GM12878 (cell line): ENCODE data around the gene RCAN2. TPM values are rescaled to one million over a fixed set of nuclear protein-coding genes. Genes with fewer than 3 reads are reported as not detected.

ENCODE experiments used
- ATAC-seq: fragments of 200-7000 bp; cut with Tn5 transposase; 3 replicates; pipeline ENCODE4 v1.9.1; 2020; ENCODE audit warnings: mild to moderate bottlenecking, moderate library complexity
- BruUV-seq: library from RNA; stranded (reverse); fragments of 400-500 nt; replicated peaks from 2 replicates; lab custom pipeline; 2021; lab: Mats Ljungman, UMichigan
- CTCF ChIA-PET: fragments of 300-600 bp; sonication (Branson Sonifier 250); formaldehyde crosslinking; extraction: SDS; loops from one replicate; lab custom pipeline; 2021; ENCODE audit warnings: inconsistent platforms; lab: Yijun Ruan, JAX
- POLR2A ChIA-PET: fragments of 350-600 bp; formaldehyde crosslinking; extraction: SDS; loops from one replicate; lab custom pipeline; 2021; ENCODE audit warnings: inconsistent platforms; lab: Charles Lee
- RAD21 ChIA-PET: fragments of 300-600 bp; sonication (Branson Sonifier 250); formaldehyde crosslinking; loops from one replicate; lab custom pipeline; 2023; ENCODE audit warnings: antibody characterized with exemption; ENCODE audit not compliant: unreplicated experiment; lab: Charles Lee
- SMC1A ChIA-PET: fragments of 300-600 bp; sonication (Branson Sonifier 250); formaldehyde crosslinking; loops from one replicate; lab custom pipeline; 2023; ENCODE audit not compliant: unreplicated experiment, uncharacterized antibody; lab: Charles Lee
- DNase-seq: peaks from one replicate; pipeline ENCODE4 v3.0.0-alpha.2; 2011; ENCODE audit warnings: low read depth, low spot score
- FAIRE-seq: peaks from 3 replicates; lab custom pipeline; 2011; peaks lifted over from hg19 to GRCh38; lab: Jason Lieb, UNC
- H2AFZ ChIP-seq: 2 replicates; pipeline ENCODE4 v1.6.0; 2011; ENCODE audit warnings: low read depth, low read length, control low read depth; ENCODE audit not compliant: control insufficient read depth
- H3K27ac ChIP-seq: 2 replicates; pipeline ENCODE4 v1.5.1; 2011; ENCODE audit warnings: control low read depth; ENCODE audit not compliant: control insufficient read depth, insufficient read depth
- H3K27me3 ChIP-seq, 2 experiments: replicated peaks in 1 of 2; 2 replicates each; pipeline versions ENCODE4 v1.6.0 to v1.6.1; 2011; ENCODE audit warnings: low read length in 1 of 2; ENCODE audit not compliant: control insufficient read depth in 2 of 2, insufficient read depth in 2 of 2
- H3K36me3 ChIP-seq, 2 experiments: 2 replicates each; pipeline ENCODE4 v1.5.1; 2011; ENCODE audit warnings: low read length in 1 of 2; ENCODE audit not compliant: control insufficient read depth in 2 of 2, insufficient read depth in 2 of 2
- H3K4me1 ChIP-seq: 2 replicates; pipeline ENCODE4 v1.6.1; 2011; ENCODE audit warnings: mild to moderate bottlenecking, low read length, moderate library complexity, mixed read lengths; ENCODE audit not compliant: control insufficient read depth, insufficient read depth
- H3K4me2 ChIP-seq: 2 replicates; pipeline ENCODE4 v1.6.0; 2011; ENCODE audit warnings: control low read depth; ENCODE audit not compliant: control insufficient read depth, insufficient read depth
- H3K4me3 ChIP-seq: fragments of 200-600 bp; sonication (generic); 2 replicates; pipeline ENCODE4 v1.5.1; 2016
- H3K79me2 ChIP-seq: 2 replicates; pipeline ENCODE4 v1.6.0; 2011; ENCODE audit warnings: low read length; ENCODE audit not compliant: control insufficient read depth, insufficient read depth
- H3K9ac ChIP-seq: 2 replicates; pipeline ENCODE4 v1.8.0; 2011; ENCODE audit warnings: low read length, control low read depth, mixed read lengths; ENCODE audit not compliant: control insufficient read depth, insufficient read depth
- H3K9me3 ChIP-seq: replicated peaks from 3 replicates; pipeline ENCODE4 v1.5.1; 2011; ENCODE audit warnings: mild to moderate bottlenecking, low read length; ENCODE audit not compliant: control insufficient read depth, insufficient read depth
- H4K20me1 ChIP-seq: 2 replicates; pipeline ENCODE4 v1.6.0; 2011; ENCODE audit not compliant: control insufficient read depth, insufficient read depth
- CHD1 ChIP-seq: IDR thresholded peaks from 2 replicates; pipeline ENCODE4 v1.6.1; 2012; ENCODE audit warnings: low read depth, low read length, improper control_type of control experiment
- WRNIP1 ChIP-seq: IDR thresholded peaks from 2 replicates; pipeline ENCODE4 v1.6.1; 2011; ENCODE audit warnings: low read depth, low read length, improper control_type of control experiment, borderline replicate concordance
- WGBS: methylation state at CpG from one replicate; pipeline ENCODE4 v1.1.6; 2016; ENCODE audit warnings: low lambda C conversion rate; ENCODE audit not compliant: insufficient replicate concordance, insufficient coverage; ENCODE audit errors: missing lambda C conversion rate; 5-methylcytosine and 5-hydroxymethylcytosine counted together
- in situ Hi-C: fragments of 300-500 bp; cut with MboI; formaldehyde crosslinking; loops from 9 replicates; pipeline ENCODE4 v1.14.3; 2018; ENCODE audit warnings: mixed read lengths
- intact Hi-C: fragments of 100-400 bp; cut with micrococcal nuclease; formaldehyde crosslinking; loops from one replicate; pipeline ENCODE4 v1.14.2; 2022; ENCODE audit not compliant: unreplicated experiment
- polyA plus RNA-seq, 11 experiments: library from polyadenylated mRNA; depleted of rRNA in 4 of 11; unstranded in 6 of 11; stranded (reverse) in 5 of 11; fragments of >200 nt; fragmentation: Nextera tagmentation in 4 of 11; fragmentation: Illumina TruSeq in 1 of 11; extraction: Ambion mirVana in 4 of 11; extraction: Trizol in 1 of 11; gene quantifications; 1 replicate in 1 of 11; 2 replicates in 10 of 11; pipeline versions ENCODE4 v1.2.1 to v1.2.3, GENCODE V29; 2011 to 2016; ENCODE audit warnings: inconsistent platforms in 2 of 11, missing spikeins in 2 of 11, low read depth in 1 of 11
- total RNA-seq, 4 experiments: library from RNA; depleted of rRNA in 3 of 4; stranded (reverse); fragments of >200 nt in 3 of 4; fragmentation: Illumina TruSeq in 1 of 4; extraction: Trizol in 1 of 4; gene quantifications; 2 replicates each; pipeline versions ENCODE4 v1.2.1 to v1.2.3, GENCODE V29; 2013 to 2021
- TF ChIP-seq, protein P1 (sequence below): fragments of 450-650 bp; formaldehyde crosslinking; IDR thresholded peaks from 2 replicates; pipeline ENCODE4 v1.4.0; 2020; ENCODE audit warnings: mild to moderate bottlenecking, moderate library complexity

The RCAN2 gene
- total and polyA plus RNA-seq, 10 of the 15 experiments (the other 5 are each of a cell fraction or from before 2014, with no cell fraction given): 0.06 TPM; not detected in 9

DNA sequence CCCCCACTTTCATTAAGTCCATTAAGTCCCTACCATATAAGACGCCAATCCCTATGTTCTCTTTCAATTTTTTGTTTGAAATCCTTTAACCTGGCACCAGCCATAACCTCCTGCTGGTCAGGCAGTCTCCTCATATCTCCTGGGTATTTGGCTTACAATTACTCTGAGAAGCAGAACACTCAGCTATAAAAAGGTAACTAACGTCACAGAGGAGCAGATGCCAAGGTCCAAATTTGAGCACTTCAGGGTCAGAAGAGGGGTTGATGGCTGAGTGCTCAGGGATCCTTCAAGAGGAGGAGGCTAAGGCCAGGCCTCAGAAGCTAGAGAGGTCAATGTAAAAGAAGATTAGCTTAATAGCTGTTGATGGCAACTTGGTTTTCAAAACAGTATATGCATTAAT is 22.3 kb upstream of the RCAN2 start:
- RAD21 ChIA-PET: no interaction called here
- no peak for ATAC-seq
- in situ Hi-C loops: no loop called here

More for the DNA sequence above, 22.3 kb upstream of the RCAN2 start:
- ChIA-PET CTCF (no interaction called here), POLR2A (no interaction called here), SMC1A (interaction anchor here (1.0 kb wide), 1 partner anchor 49 kb away, joined by 3 read pairs; no protein-coding TSS in a partner anchor)
- FAIRE-seq (no peak), DNase-seq (no peak)
- H3K36me3 ChIP-seq: no peaks in the 10 kb centered on the region
- H3K4me3 ChIP-seq: no peak overlapping the region
- 56% methylated on average over 2 of the region's 2 CpGs for WGBS
- no peak overlapping the region for H3K9ac ChIP-seq
- no peak overlapping the region for H3K27ac ChIP-seq
- no peaks in the 10 kb centered on the region for H4K20me1 ChIP-seq
- H3K79me2 ChIP-seq: no peaks in the 10 kb centered on the region
- no TSS peak for BruUV-seq
- H2AFZ ChIP-seq: no peak overlapping the region
- no peaks in the 10 kb centered on the region for H3K9me3 ChIP-seq
- TF ChIP-seq WRNIP1: no peak
- TF ChIP-seq CHD1: no peak
- TF ChIP-seq, protein P1, sequence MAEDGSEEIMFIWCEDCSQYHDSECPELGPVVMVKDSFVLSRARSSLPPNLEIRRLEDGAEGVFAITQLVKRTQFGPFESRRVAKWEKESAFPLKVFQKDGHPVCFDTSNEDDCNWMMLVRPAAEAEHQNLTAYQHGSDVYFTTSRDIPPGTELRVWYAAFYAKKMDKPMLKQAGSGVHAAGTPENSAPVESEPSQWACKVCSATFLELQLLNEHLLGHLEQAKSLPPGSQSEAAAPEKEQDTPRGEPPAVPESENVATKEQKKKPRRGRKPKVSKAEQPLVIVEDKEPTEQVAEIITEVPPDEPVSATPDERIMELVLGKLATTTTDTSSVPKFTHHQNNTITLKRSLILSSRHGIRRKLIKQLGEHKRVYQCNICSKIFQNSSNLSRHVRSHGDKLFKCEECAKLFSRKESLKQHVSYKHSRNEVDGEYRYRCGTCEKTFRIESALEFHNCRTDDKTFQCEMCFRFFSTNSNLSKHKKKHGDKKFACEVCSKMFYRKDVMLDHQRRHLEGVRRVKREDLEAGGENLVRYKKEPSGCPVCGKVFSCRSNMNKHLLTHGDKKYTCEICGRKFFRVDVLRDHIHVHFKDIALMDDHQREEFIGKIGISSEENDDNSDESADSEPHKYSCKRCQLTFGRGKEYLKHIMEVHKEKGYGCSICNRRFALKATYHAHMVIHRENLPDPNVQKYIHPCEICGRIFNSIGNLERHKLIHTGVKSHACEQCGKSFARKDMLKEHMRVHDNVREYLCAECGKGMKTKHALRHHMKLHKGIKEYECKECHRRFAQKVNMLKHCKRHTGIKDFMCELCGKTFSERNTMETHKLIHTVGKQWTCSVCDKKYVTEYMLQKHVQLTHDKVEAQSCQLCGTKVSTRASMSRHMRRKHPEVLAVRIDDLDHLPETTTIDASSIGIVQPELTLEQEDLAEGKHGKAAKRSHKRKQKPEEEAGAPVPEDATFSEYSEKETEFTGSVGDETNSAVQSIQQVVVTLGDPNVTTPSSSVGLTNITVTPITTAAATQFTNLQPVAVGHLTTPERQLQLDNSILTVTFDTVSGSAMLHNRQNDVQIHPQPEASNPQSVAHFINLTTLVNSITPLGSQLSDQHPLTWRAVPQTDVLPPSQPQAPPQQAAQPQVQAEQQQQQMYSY: no peak
- H3K4me1 ChIP-seq: no peaks in the 10 kb centered on the region
- no peaks in the 10 kb centered on the region for H3K27me3 ChIP-seq
- no peak overlapping the region for H3K4me2 ChIP-seq
- intact Hi-C loops: no loop called here
